Activated CD4-positive, alpha-beta T cell treated with anti-CD3 and anti-CD28 coated beads for 36 hours (primary cell): Measurements from ENCODE around the gene DICER1. TPM values are rescaled to one million over a fixed set of nuclear protein-coding genes. Genes with fewer than 3 reads are reported as not detected.
"Not testable (repeated sequence)": the region's sequence is repeated elsewhere in the genome, so short reads cannot be mapped to it uniquely, and the experiment has no call there.

ENCODE experiments used
- ATAC-seq: fragments of 200-7000 bp; cut with Tn5 transposase; one replicate; pipeline ENCODE4 v1.10.0; 2021; ENCODE audit warnings: mild to moderate bottlenecking, moderate library complexity
- CTCF ChIA-PET: fragments of 350-600 bp; sonication (Branson Sonifier 250); formaldehyde crosslinking; loops from one replicate; lab custom pipeline; 2021; ENCODE audit warnings: antibody characterized with exemption; lab: Charles Lee
- POLR2A ChIA-PET: fragments of 350-600 bp; sonication (Branson Sonifier 250); formaldehyde crosslinking; loops from one replicate; lab custom pipeline; 2021; ENCODE audit warnings: antibody characterized with exemption, inconsistent platforms; lab: Charles Lee
- DNase-seq: peaks from one replicate; pipeline ENCODE4 v3.0.0-alpha.2; 2020
- H3K27ac Mint-ChIP-seq: one replicate; pipeline ENCODE4 v1.8.0; 2021; ENCODE audit warnings: mixed read lengths
- H3K27me3 Mint-ChIP-seq: one replicate; pipeline ENCODE4 v1.8.0; 2021; ENCODE audit warnings: mixed read lengths
- H3K36me3 Mint-ChIP-seq: one replicate; pipeline ENCODE4 v1.8.0; 2021; ENCODE audit warnings: low read depth, mixed read lengths
- H3K4me1 Mint-ChIP-seq: one replicate; pipeline ENCODE4 v1.8.0; 2021; ENCODE audit warnings: mixed read lengths
- H3K4me3 Mint-ChIP-seq: one replicate; pipeline ENCODE4 v1.8.0; 2021; ENCODE audit warnings: mild to moderate bottlenecking, moderate library complexity, mixed read lengths
- H3K9me3 Mint-ChIP-seq: one replicate; pipeline ENCODE4 v1.8.0; 2021; ENCODE audit warnings: low read depth, mixed read lengths
- intact Hi-C, 2 experiments: fragments of 100-400 bp; cut with DNase I in 1 of 2; cut with micrococcal nuclease in 1 of 2; formaldehyde crosslinking; loops; one replicate each; pipeline versions ENCODE4 v1.14.2 to v1.15.1; 2022 to 2024; cut with DNase I, micrococcal nuclease
- total RNA-seq, 2 experiments: library from RNA; stranded (reverse); gene quantifications; one replicate each; pipeline ENCODE4 v1.2.3, GENCODE V29; 2021

Gene DICER1
- total RNA-seq, 2 experiments from 2014 or later, result 41.6 to 61.1 TPM

DNA sequence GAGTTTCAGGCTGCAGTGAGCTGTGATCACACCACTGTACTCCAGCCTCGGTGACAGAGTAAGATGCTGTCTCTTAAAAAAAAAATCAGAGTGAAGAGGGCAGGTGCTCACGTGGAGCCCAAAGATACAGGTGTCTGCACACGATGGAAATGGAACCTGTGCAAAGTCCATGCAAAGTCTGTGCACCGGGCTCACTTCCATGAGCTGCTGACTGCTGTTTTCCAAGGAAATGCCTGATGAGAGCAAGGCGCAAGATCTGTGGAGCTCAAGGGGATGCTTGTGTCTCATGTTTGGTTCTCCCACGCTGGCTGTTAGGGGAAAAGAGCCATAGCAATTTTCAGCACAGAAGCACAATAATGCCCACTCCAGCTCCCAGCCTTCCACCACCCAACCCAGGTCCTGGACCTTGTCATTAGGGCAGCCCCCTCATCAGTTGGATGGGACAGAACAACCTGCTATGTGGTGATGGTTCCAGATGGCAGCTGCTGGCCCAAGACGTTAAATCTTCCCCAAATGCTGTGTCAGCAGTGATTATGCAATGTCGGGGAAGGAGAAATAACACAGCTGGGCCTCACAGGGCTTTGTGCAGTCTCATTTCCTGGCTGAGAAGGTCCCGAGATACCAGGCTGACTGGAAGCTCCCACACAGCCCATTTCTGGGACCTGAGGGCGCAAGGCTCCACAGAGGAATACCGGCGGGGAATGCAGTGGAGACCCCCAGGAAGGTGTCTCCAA, 27.9 kb upstream of the DICER1 start:
- Mint-ChIP-seq H3K4me1 (peaks cover 3% of the 10 kb centered on the region), H3K36me3 (peaks cover 2% of the 10 kb centered on the region), H3K27ac (no peak overlapping the region), H3K9me3 (no peaks in the 10 kb centered on the region), H3K4me3 (no peak overlapping the region), H3K27me3 (peaks cover 16% of the 10 kb centered on the region)
- CTCF ChIA-PET, result interaction anchor here (1.1 to 1.2 kb wide), 2 partner anchors 11 to 92 kb away, joined by 3 read pairs; no protein-coding TSS in a partner anchor
- POLR2A ChIA-PET, result interaction anchor here (0.6 kb wide), 1 partner anchor 537 kb away, joined by 3 read pairs; no protein-coding TSS in a partner anchor
- no peak for DNase-seq
- intact Hi-C loops, result no loop called here
- ATAC-seq, result no peak

GRCh38 chr14:95184413-95184790, 27.1 kb upstream of the DICER1 start:
- peaks cover 3% of the 10 kb centered on the region for H3K4me1 Mint-ChIP-seq
- ChIA-PET CTCF (interaction anchor here (0.7 kb wide), 1 partner anchor 11 kb away, joined by 3 read pairs; no protein-coding TSS in a partner anchor), POLR2A (no interaction called here)
- intact Hi-C loops, result no loop called here
- H3K27me3 Mint-ChIP-seq, result peaks cover 15% of the 10 kb centered on the region
- H3K36me3 Mint-ChIP-seq, result peaks cover 2% of the 10 kb centered on the region
- H3K4me3 Mint-ChIP-seq, result no peak overlapping the region
- DNase-seq (no peak), ATAC-seq (no peak)
- no peak overlapping the region for H3K27ac Mint-ChIP-seq
- no peaks in the 10 kb centered on the region for H3K9me3 Mint-ChIP-seq

DNA sequence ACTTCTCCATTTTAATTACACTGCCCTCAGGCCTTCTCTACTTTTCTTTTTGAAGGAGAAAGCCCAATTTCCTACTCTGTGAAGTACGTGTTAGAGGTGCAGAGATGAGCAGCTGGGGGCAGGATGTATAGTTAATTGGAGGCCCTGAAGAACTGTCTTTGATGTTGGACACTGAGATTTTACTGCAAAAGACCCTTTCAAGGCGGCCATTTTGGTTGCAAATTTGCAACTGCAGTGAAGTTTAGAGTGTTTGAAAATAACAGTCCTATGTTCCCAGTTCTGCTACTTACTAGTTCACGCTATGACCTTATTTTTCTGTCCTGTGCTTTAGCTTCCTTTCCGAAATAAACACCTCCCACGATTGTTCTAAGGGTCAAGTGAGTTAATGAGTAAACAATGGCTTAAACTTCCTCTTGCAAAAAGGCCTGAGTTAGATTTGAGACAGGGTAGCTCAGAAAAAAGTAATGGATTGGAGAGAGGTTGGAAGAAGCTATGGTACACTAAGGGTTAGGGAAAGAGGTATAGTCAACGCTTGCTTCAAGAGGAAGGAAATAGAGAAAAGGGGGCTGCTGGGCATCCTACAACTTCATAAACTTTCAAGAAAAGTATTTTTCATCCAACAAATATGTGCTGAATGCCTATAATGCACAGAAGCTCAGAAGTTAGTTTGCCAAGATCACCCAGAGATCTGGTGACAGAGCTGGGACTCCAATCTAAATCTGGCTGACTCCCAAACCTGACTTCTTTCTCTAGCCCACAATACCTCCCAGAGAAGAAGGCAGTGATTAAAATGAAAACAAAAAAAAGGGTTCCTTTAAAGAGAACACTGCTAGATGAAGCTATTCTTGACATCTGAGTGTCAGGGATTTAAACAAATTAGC, 26.4 kb upstream of the DICER1 start:
- Mint-ChIP-seq H3K27me3 (peaks cover 15% of the 10 kb centered on the region), H3K9me3 (no peaks in the 10 kb centered on the region), H3K4me3 (no peak overlapping the region), H3K4me1 (peaks cover 3% of the 10 kb centered on the region), H3K27ac (no peak overlapping the region), H3K36me3 (peaks cover 2% of the 10 kb centered on the region)
- ATAC-seq, result no peak
- ChIA-PET POLR2A (no interaction called here), CTCF (interaction anchor here (0.7 kb wide), 1 partner anchor 12 kb away, joined by 3 read pairs; no protein-coding TSS in a partner anchor)
- intact Hi-C loops, result no loop called here
- no peak for DNase-seq

DNA sequence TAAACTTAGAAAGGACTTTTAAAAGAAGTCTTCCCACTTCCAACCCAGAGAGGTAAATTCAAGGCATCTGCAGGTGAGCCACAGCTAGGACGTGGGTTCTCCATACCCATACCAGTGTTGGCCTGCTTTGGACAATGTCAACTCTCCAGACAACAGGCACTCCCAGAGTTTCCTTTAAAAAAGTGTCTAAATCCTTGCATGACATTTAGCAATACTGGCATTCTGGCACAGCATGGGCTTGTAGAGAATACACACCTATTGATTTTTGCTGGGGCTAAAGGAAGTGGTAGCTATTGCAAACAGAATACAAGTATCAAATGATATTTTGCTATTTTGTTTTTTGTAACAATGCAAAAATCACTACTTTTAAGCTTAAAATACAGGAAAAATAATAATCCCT, 25.8 kb upstream of the DICER1 start:
- Mint-ChIP-seq H3K4me1 (peaks cover 3% of the 10 kb centered on the region), H3K27ac (no peak overlapping the region), H3K9me3 (no peaks in the 10 kb centered on the region), H3K4me3 (no peak overlapping the region), H3K27me3 (peaks cover 15% of the 10 kb centered on the region), H3K36me3 (peaks cover 2% of the 10 kb centered on the region)
- ChIA-PET POLR2A (no interaction called here), CTCF (no interaction called here)
- ATAC-seq, result no peak
- intact Hi-C loops, result no loop called here
- DNase-seq, result no peak

DNA sequence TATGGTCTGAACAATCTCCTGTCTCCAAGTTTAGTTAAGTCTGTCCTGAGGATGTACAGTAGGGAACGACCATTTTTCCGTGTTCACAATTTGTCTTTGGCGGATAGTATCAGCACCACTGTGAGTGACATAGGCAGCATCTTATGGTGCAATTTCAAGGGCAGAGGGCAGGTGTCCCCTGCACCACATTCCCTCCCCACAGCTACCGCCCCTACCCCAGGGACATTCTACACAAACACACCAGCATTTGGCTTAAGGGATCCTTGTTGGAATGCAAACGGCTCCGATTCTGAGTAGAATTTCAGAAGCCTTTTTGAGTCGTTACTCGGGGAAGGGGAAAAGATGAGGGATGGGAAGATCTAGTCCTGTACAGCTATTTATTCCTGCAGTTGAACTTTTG, 25.1 kb upstream of the DICER1 start:
- DNase-seq (no peak), ATAC-seq (no peak)
- Mint-ChIP-seq H3K4me3 (no peak overlapping the region), H3K27me3 (peaks cover 15% of the 10 kb centered on the region), H3K36me3 (peaks cover 2% of the 10 kb centered on the region), H3K4me1 (peaks cover 3% of the 10 kb centered on the region), H3K27ac (no peak overlapping the region), H3K9me3 (no peaks in the 10 kb centered on the region)
- ChIA-PET POLR2A (no interaction called here), CTCF (interaction anchor here (0.6 kb wide), 2 partner anchors 494 to 1077 kb away, joined by 3 to 4 read pairs; no protein-coding TSS in a partner anchor)
- intact Hi-C loops, result no loop called here

DNA sequence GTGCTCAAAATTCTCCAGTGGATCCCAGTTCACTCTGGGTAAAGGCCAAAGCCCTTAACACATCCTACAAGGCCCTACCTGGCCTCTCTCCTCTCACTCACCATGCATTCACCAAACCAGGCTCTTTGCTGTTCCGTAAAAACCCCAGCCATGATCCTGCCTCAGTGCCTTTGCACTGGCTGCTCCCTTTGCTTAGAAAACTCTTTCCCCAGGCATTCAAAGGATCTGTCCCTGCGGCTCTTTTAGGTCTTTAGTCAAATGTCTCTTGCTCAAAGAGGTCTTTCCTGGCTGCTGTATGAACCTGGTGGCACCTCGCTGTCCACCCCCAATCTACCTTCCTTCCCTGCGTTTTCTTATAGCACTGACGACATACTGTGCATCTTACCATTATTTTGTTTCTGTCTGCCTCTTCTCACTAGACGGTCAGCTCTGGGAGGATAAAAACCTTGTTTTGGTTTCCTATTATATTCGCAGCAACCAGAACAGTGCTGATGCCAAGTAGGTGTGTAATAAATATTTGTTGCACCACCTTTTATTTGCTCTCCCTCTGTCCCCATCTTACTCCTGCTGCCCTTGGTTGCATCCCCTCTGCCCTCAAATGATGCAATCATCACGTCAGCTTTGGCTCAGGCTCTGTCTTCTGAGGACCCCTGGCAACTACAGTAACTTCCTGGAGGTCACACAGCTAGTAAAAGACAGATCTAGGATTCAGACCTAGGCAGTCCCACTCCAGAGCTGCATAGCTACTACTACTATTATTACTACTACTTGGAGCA, 23.8 kb upstream of the DICER1 start:
- no peak for DNase-seq
- no peak for ATAC-seq
- intact Hi-C loops, result no loop called here
- Mint-ChIP-seq H3K27me3 (peaks cover 6% of the 10 kb centered on the region), H3K4me1 (peaks cover 3% of the 10 kb centered on the region), H3K36me3 (peaks cover 2% of the 10 kb centered on the region), H3K4me3 (no peak overlapping the region), H3K9me3 (no peaks in the 10 kb centered on the region), H3K27ac (no peak overlapping the region)
- ChIA-PET CTCF (interaction anchor here (1.1 kb wide), 1 partner anchor 9 kb away, joined by 3 read pairs; no protein-coding TSS in a partner anchor), POLR2A (no interaction called here)

GRCh38 chr14:95175670-95176069, 18.3 kb upstream of the DICER1 start:
- H3K27ac Mint-ChIP-seq, H3K9me3 Mint-ChIP-seq, H3K27me3 Mint-ChIP-seq, H3K4me3 Mint-ChIP-seq, H3K4me1 Mint-ChIP-seq, H3K36me3 Mint-ChIP-seq, POLR2A ChIA-PET, ATAC-seq, intact Hi-C loops, DNase-seq, CTCF ChIA-PET: not testable (repeated sequence)

GRCh38 chr14:95174184-95174792, 17.0 kb upstream of the DICER1 start:
- Mint-ChIP-seq H3K27me3 (no peaks in the 10 kb centered on the region), H3K9me3 (no peaks in the 10 kb centered on the region), H3K27ac (no peak overlapping the region), H3K4me1 (no peaks in the 10 kb centered on the region), H3K4me3 (no peak overlapping the region), H3K36me3 (peaks cover 2% of the 10 kb centered on the region)
- ATAC-seq (no peak), DNase-seq (no peak)
- POLR2A ChIA-PET, result no interaction called here
- intact Hi-C loops, result no loop called here
- CTCF ChIA-PET, result interaction anchor here (1.0 kb wide), 1 partner anchor 16 kb away, joined by 3 read pairs; no protein-coding TSS in a partner anchor

DNA sequence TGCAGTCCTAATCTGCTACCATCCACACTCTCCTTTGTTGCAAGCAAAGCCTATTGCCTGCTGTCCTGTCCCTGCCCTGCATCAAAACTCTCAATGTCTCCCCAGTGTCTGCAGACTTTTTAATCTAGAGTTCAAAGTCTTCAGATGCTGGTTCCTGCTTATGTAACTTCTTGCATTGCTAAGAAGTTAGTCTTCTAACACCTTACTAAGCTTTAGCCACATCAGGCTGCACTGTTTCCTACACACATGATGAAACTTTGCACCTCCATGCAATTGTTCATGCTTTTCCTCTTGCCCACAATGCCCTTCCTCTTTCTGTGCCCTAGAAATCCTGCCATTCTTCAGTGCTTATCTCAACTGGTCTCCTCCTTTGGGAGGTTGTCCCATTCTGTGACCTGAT, 16.2 kb upstream of the DICER1 start:
- no peak for ATAC-seq
- POLR2A ChIA-PET, result no interaction called here
- peaks cover 2% of the 10 kb centered on the region for H3K36me3 Mint-ChIP-seq
- H3K9me3 Mint-ChIP-seq, result no peaks in the 10 kb centered on the region
- no peak overlapping the region for H3K4me3 Mint-ChIP-seq
- DNase-seq, result no peak
- CTCF ChIA-PET, result no interaction called here
- intact Hi-C loops, result no loop called here
- H3K27ac Mint-ChIP-seq, result no peak overlapping the region
- H3K4me1 Mint-ChIP-seq, result no peaks in the 10 kb centered on the region
- no peaks in the 10 kb centered on the region for H3K27me3 Mint-ChIP-seq

DNA sequence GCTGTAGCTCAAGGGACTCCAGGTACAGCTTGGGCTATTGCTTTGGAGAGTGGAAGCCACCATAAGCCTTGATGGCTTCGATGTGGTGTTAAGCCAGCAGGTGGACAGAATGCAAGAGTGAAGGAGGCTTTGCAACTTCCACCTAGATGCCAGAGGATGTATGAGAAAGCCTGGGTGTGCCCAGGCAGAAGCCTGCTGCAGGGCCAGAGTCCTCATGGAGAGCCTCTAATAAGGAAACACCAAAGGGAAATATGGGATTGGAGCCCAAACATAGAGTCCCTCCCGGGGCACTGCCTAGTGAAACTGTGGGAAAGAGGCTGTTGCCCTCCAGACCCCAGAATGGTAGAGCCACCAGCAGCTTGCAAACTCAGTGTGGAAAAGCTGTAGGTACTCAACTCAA, 9.8 kb upstream of the DICER1 start:
- H3K4me1 Mint-ChIP-seq, result no peaks in the 10 kb centered on the region
- ChIA-PET CTCF (no interaction called here), POLR2A (no interaction called here)
- H3K27ac Mint-ChIP-seq, result no peak overlapping the region
- intact Hi-C loops, result no loop called here
- no peaks in the 10 kb centered on the region for H3K27me3 Mint-ChIP-seq
- no peak overlapping the region for H3K4me3 Mint-ChIP-seq
- ATAC-seq (no peak), DNase-seq (no peak)
- H3K9me3 Mint-ChIP-seq, result peaks cover 7% of the 10 kb centered on the region
- H3K36me3 Mint-ChIP-seq, result peaks cover 11% of the 10 kb centered on the region

DNA sequence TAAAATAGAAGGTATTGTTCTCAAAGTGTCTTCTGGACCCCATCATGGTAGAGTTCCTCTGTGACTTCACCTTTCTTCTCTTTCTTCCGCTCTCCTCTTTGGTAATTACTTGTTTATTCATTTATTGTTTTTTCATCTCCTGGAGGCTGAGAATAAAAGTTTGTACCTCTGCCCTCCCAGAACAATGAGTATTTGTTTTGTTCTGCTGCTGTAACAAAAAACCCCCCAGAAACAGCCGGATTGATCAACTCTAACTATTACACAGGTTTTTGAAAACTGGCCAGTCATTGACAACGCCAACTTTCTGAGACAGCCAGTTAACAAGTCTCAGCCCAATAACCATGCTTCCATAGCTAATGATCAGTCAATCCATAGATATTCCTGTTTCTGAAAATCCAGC, 8.2 kb upstream of the DICER1 start:
- Mint-ChIP-seq H3K27ac (no peak overlapping the region), H3K36me3 (peaks cover 11% of the 10 kb centered on the region), H3K27me3 (no peaks in the 10 kb centered on the region), H3K4me1 (no peaks in the 10 kb centered on the region), H3K9me3 (peaks cover 7% of the 10 kb centered on the region), H3K4me3 (no peak overlapping the region)
- intact Hi-C loops, result no loop called here
- DNase-seq, result no peak
- ChIA-PET CTCF (interaction anchor here (1.1 kb wide), 1 partner anchor 11 kb away, joined by 3 read pairs; no protein-coding TSS in a partner anchor), POLR2A (no interaction called here)
- no peak for ATAC-seq
